NT2/D1 (cell line): ENCODE results near the gene NXPH4.

Experiments
- SUZ12 ChIP-seq: IDR thresholded peaks from 2 replicates; pipeline ENCODE4 v1.6.1; 2011; ENCODE audit not compliant: insufficient read length, insufficient read depth; ENCODE audit errors: extremely low read depth
- YY1 ChIP-seq: IDR thresholded peaks from 2 replicates; pipeline ENCODE4 v1.6.1; 2011; ENCODE audit not compliant: insufficient read length, insufficient read depth
- ZNF274 ChIP-seq: IDR thresholded peaks from 2 replicates; pipeline ENCODE4 v1.6.1; 2011; ENCODE audit warnings: mild to moderate bottlenecking, low read depth, low read length

DNA sequence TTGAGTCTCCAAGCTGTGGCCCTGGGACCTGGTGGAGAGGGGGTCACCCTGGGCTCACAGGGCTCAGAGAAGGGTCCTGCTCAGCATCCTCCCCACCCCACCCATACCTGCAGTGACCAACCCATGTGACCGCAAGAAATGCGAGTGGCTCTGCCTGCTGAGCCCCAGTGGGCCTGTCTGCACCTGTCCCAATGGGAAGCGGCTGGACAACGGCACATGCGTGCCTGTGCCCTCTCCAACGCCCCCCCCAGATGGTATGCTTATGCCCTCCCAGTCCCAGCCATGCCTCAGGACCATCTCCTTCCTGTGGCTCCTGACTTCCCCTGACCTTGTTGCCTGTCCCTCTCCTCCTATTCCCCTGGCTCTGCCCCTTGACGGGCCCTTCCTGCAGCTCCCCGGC, 6.7 kb upstream of the NXPH4 start:
- TF ChIP-seq SUZ12 (no peak), ZNF274 (no peak), YY1 (no peak)
